GM12878 (cell line): ENCODE results near the gene NCBP3. TPM values are rescaled to one million over a fixed set of nuclear protein-coding genes. Genes with fewer than 3 reads are reported as not detected.

Source experiments
- ATAC-seq: fragments of 200-7000 bp; cut with Tn5 transposase; 3 replicates; pipeline ENCODE4 v1.9.1; 2020; ENCODE audit warnings: mild to moderate bottlenecking, moderate library complexity
- BruUV-seq: library from RNA; stranded (reverse); fragments of 400-500 nt; replicated peaks from 2 replicates; lab custom pipeline; 2021; lab: Mats Ljungman, UMichigan
- CTCF ChIA-PET: fragments of 300-600 bp; sonication (Branson Sonifier 250); formaldehyde crosslinking; extraction: SDS; loops from one replicate; lab custom pipeline; 2021; ENCODE audit warnings: inconsistent platforms; lab: Yijun Ruan, JAX
- POLR2A ChIA-PET: fragments of 350-600 bp; formaldehyde crosslinking; extraction: SDS; loops from one replicate; lab custom pipeline; 2021; ENCODE audit warnings: inconsistent platforms; lab: Charles Lee
- RAD21 ChIA-PET: fragments of 300-600 bp; sonication (Branson Sonifier 250); formaldehyde crosslinking; loops from one replicate; lab custom pipeline; 2023; ENCODE audit warnings: antibody characterized with exemption; ENCODE audit not compliant: unreplicated experiment; lab: Charles Lee
- SMC1A ChIA-PET: fragments of 300-600 bp; sonication (Branson Sonifier 250); formaldehyde crosslinking; loops from one replicate; lab custom pipeline; 2023; ENCODE audit not compliant: unreplicated experiment, uncharacterized antibody; lab: Charles Lee
- DNase-seq: peaks from one replicate; pipeline ENCODE4 v3.0.0-alpha.2; 2011; ENCODE audit warnings: low read depth, low spot score
- FAIRE-seq: peaks from 3 replicates; lab custom pipeline; 2011; peaks lifted over from hg19 to GRCh38; lab: Jason Lieb, UNC
- H2AFZ ChIP-seq: 2 replicates; pipeline ENCODE4 v1.6.0; 2011; ENCODE audit warnings: low read depth, low read length, control low read depth; ENCODE audit not compliant: control insufficient read depth
- H3K27ac ChIP-seq: 2 replicates; pipeline ENCODE4 v1.5.1; 2011; ENCODE audit warnings: control low read depth; ENCODE audit not compliant: control insufficient read depth, insufficient read depth
- H3K27me3 ChIP-seq, 2 experiments: replicated peaks in 1 of 2; 2 replicates each; pipeline versions ENCODE4 v1.6.0 to v1.6.1; 2011; ENCODE audit warnings: low read length in 1 of 2; ENCODE audit not compliant: control insufficient read depth in 2 of 2, insufficient read depth in 2 of 2
- H3K36me3 ChIP-seq, 2 experiments: 2 replicates each; pipeline ENCODE4 v1.5.1; 2011; ENCODE audit warnings: low read length in 1 of 2; ENCODE audit not compliant: control insufficient read depth in 2 of 2, insufficient read depth in 2 of 2
- H3K4me1 ChIP-seq: 2 replicates; pipeline ENCODE4 v1.6.1; 2011; ENCODE audit warnings: mild to moderate bottlenecking, low read length, moderate library complexity, mixed read lengths; ENCODE audit not compliant: control insufficient read depth, insufficient read depth
- H3K4me2 ChIP-seq: 2 replicates; pipeline ENCODE4 v1.6.0; 2011; ENCODE audit warnings: control low read depth; ENCODE audit not compliant: control insufficient read depth, insufficient read depth
- H3K4me3 ChIP-seq: fragments of 200-600 bp; sonication (generic); 2 replicates; pipeline ENCODE4 v1.5.1; 2016
- H3K79me2 ChIP-seq: 2 replicates; pipeline ENCODE4 v1.6.0; 2011; ENCODE audit warnings: low read length; ENCODE audit not compliant: control insufficient read depth, insufficient read depth
- H3K9ac ChIP-seq: 2 replicates; pipeline ENCODE4 v1.8.0; 2011; ENCODE audit warnings: low read length, control low read depth, mixed read lengths; ENCODE audit not compliant: control insufficient read depth, insufficient read depth
- H3K9me3 ChIP-seq: replicated peaks from 3 replicates; pipeline ENCODE4 v1.5.1; 2011; ENCODE audit warnings: mild to moderate bottlenecking, low read length; ENCODE audit not compliant: control insufficient read depth, insufficient read depth
- H4K20me1 ChIP-seq: 2 replicates; pipeline ENCODE4 v1.6.0; 2011; ENCODE audit not compliant: control insufficient read depth, insufficient read depth
- NBN ChIP-seq: fragments of 450-650 bp; IDR thresholded peaks from 2 replicates; pipeline ENCODE4 v1.6.1; 2016
- RB1 ChIP-seq: fragments of 450-650 bp; formaldehyde crosslinking; IDR thresholded peaks from 2 replicates; pipeline ENCODE4 v1.6.1; 2017; ENCODE audit warnings: mild to moderate bottlenecking, borderline replicate concordance
- RELA ChIP-seq: fragments of 450-650 bp; IDR thresholded peaks from 2 replicates; pipeline ENCODE4 v1.8.0; 2014; ENCODE audit warnings: borderline replicate concordance; ENCODE audit not compliant: partially characterized antibody
- SPI1 ChIP-seq: IDR thresholded peaks from 2 replicates; pipeline ENCODE4 v1.6.1; 2011; ENCODE audit warnings: low read depth, mild to moderate bottlenecking, low read length, moderate library complexity, borderline replicate concordance; ENCODE audit not compliant: insufficient read depth
- WGBS: methylation state at CpG from one replicate; pipeline ENCODE4 v1.1.6; 2016; ENCODE audit warnings: low lambda C conversion rate; ENCODE audit not compliant: insufficient replicate concordance, insufficient coverage; ENCODE audit errors: missing lambda C conversion rate; 5-methylcytosine and 5-hydroxymethylcytosine counted together
- in situ Hi-C: fragments of 300-500 bp; cut with MboI; formaldehyde crosslinking; loops from 9 replicates; pipeline ENCODE4 v1.14.3; 2018; ENCODE audit warnings: mixed read lengths
- intact Hi-C: fragments of 100-400 bp; cut with micrococcal nuclease; formaldehyde crosslinking; loops from one replicate; pipeline ENCODE4 v1.14.2; 2022; ENCODE audit not compliant: unreplicated experiment
- polyA plus RNA-seq, 11 experiments: library from polyadenylated mRNA; depleted of rRNA in 4 of 11; unstranded in 6 of 11; stranded (reverse) in 5 of 11; fragments of >200 nt; fragmentation: Nextera tagmentation in 4 of 11; fragmentation: Illumina TruSeq in 1 of 11; extraction: Ambion mirVana in 4 of 11; extraction: Trizol in 1 of 11; gene quantifications; 1 replicate in 1 of 11; 2 replicates in 10 of 11; pipeline versions ENCODE4 v1.2.1 to v1.2.3, GENCODE V29; 2011 to 2016; ENCODE audit warnings: inconsistent platforms in 2 of 11, missing spikeins in 2 of 11, low read depth in 1 of 11
- total RNA-seq, 4 experiments: library from RNA; depleted of rRNA in 3 of 4; stranded (reverse); fragments of >200 nt in 3 of 4; fragmentation: Illumina TruSeq in 1 of 4; extraction: Trizol in 1 of 4; gene quantifications; 2 replicates each; pipeline versions ENCODE4 v1.2.1 to v1.2.3, GENCODE V29; 2013 to 2021
- TF ChIP-seq, protein P1 (sequence below): fragments of 150-350 bp; IDR thresholded peaks from 2 replicates; pipeline ENCODE4 v1.6.1; 2016; ENCODE audit warnings: low read depth, low read length
- TF ChIP-seq, protein P2 (sequence below): IDR thresholded peaks from 2 replicates; pipeline ENCODE4 v1.6.1; 2011; ENCODE audit warnings: borderline replicate concordance, low read depth, mild to moderate bottlenecking, moderate library complexity, low read length; ENCODE audit not compliant: insufficient read depth, poor library complexity, severe bottlenecking
- TF ChIP-seq, protein P3 (sequence below): IDR thresholded peaks from 2 replicates; pipeline ENCODE4 v1.6.1; 2012; ENCODE audit warnings: low read depth, low read length, improper control_type of control experiment

The NCBP3 gene
- total and polyA plus RNA-seq, 10 of the 15 experiments (the other 5 are each of a cell fraction or from before 2014, with no cell fraction given): 5.2 to 32.0 (median 23.2) TPM

DNA sequence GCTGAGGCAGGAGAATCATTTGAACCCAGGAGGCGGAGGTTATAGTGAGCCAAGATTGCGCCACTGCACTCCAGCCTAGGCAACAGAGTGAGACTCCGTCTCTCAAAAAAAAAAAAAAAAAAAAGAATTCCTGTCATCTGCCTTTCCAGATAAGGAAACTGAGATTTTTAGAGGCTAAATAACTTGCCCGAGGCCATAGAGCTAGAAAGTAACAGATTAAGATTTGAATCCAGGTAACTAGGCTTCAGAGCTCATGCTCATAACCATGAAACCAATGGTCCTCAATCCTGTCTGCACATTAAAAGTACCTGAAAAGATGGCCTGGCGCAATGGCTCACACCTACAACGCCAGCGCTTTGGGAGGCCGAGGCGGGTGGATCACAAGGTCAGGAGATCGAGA, 9.5 kb downstream of the NCBP3 start (continued):
- TF ChIP-seq, protein P1, sequence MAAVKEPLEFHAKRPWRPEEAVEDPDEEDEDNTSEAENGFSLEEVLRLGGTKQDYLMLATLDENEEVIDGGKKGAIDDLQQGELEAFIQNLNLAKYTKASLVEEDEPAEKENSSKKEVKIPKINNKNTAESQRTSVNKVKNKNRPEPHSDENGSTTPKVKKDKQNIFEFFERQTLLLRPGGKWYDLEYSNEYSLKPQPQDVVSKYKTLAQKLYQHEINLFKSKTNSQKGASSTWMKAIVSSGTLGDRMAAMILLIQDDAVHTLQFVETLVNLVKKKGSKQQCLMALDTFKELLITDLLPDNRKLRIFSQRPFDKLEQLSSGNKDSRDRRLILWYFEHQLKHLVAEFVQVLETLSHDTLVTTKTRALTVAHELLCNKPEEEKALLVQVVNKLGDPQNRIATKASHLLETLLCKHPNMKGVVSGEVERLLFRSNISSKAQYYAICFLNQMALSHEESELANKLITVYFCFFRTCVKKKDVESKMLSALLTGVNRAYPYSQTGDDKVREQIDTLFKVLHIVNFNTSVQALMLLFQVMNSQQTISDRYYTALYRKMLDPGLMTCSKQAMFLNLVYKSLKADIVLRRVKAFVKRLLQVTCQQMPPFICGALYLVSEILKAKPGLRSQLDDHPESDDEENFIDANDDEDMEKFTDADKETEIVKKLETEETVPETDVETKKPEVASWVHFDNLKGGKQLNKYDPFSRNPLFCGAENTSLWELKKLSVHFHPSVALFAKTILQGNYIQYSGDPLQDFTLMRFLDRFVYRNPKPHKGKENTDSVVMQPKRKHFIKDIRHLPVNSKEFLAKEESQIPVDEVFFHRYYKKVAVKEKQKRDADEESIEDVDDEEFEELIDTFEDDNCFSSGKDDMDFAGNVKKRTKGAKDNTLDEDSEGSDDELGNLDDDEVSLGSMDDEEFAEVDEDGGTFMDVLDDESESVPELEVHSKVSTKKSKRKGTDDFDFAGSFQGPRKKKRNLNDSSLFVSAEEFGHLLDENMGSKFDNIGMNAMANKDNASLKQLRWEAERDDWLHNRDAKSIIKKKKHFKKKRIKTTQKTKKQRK: no peak
- TF ChIP-seq, all 136 proteins: peak for 0

DNA sequence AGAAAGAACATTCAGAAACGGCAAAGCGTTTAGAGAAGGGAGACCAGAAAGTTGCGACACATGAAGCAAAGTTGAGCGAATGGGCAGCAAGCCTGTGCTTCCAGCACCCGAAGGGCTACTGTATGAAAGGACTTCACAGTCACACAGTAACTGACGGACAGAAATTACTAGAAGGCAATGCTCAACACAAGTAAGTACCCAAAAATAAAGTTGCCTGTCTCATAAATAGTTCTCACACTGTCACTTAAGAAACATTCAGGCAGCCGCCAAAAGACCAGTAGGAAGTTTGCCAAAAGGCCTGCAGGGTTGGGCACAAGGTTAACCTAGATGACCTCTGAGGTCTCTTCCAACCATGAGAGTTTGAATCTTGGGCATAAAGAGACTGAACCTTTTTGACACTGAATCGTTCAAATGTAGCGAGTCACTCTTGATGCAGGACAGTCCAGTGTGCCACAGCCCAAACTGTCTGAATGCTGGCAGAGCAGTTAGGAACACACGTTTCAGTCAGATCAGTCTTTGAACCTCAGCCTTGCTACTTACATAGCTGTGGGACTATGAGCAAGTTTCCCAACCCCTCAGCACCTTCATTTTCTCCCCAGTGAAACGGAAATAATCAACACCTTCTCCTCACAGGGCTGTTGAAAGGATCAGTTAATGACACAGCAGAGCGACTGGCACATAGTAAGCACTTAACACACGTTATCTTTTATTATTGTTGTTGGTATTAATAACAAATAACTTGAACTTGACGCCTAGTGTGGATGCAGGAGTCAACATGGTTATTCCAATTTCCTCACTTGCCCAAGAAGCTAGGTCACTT, 10.4 kb downstream of the NCBP3 start:
- Histone ChIP-seq H3K9me3 (no peaks in the 10 kb centered on the region), H3K36me3 (peaks cover 6 to 17% of the 10 kb centered on the region in 2 experiments), H3K4me1 (no peaks in the 10 kb centered on the region), H3K27me3 (no peaks in the 10 kb centered on the region), H3K9ac (no peak overlapping the region), H3K27ac (no peak overlapping the region), H4K20me1 (no peaks in the 10 kb centered on the region), H3K4me2 (no peak overlapping the region), H2AFZ (no peak overlapping the region), H3K79me2 (no peaks in the 10 kb centered on the region), H3K4me3 (no peak overlapping the region)
- FAIRE-seq: no peak
- intact Hi-C loops (no loop called here), in situ Hi-C loops (no loop called here)
- ChIA-PET RAD21 (no interaction called here), POLR2A (no interaction called here), SMC1A (interaction anchor here (1.2 kb wide), 1 partner anchor 8 kb away, joined by 4 read pairs; no protein-coding TSS in a partner anchor), CTCF (interaction anchor here (1.0 to 2.4 kb wide), 4 partner anchors 8 to 98 kb away, joined by 3 to 13 read pairs (median 4); partner anchors contain the start of gene NCBP3)
- WGBS: 93% methylated on average over 14 of the region's 14 CpGs
- BruUV-seq: no TSS peak
- DNase-seq: no peak
- TF ChIP-seq, protein P2, sequence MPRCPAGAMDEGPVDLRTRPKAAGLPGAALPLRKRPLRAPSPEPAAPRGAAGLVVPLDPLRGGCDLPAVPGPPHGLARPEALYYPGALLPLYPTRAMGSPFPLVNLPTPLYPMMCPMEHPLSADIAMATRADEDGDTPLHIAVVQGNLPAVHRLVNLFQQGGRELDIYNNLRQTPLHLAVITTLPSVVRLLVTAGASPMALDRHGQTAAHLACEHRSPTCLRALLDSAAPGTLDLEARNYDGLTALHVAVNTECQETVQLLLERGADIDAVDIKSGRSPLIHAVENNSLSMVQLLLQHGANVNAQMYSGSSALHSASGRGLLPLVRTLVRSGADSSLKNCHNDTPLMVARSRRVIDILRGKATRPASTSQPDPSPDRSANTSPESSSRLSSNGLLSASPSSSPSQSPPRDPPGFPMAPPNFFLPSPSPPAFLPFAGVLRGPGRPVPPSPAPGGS: peak; percentile 37
- TF ChIP-seq RB1 (no peak), SPI1 (no peak), RELA (no peak), NBN (no peak)
- TF ChIP-seq, protein P3, sequence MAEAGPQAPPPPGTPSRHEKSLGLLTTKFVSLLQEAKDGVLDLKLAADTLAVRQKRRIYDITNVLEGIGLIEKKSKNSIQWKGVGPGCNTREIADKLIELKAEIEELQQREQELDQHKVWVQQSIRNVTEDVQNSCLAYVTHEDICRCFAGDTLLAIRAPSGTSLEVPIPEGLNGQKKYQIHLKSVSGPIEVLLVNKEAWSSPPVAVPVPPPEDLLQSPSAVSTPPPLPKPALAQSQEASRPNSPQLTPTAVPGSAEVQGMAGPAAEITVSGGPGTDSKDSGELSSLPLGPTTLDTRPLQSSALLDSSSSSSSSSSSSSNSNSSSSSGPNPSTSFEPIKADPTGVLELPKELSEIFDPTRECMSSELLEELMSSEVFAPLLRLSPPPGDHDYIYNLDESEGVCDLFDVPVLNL: no peak
- no peak for ATAC-seq
